Kidney (tissue), 14 donors: ENCODE measurements around the gene SLN. TPM values are rescaled to one million over a fixed set of nuclear protein-coding genes. Genes with fewer than 3 reads are reported as not detected.

ENCODE experiments used
- DNase-seq, 5 donors: peaks; one replicate each; pipeline ENCODE4 v3.0.0-alpha.2; 2013 to 2020
- FAIRE-seq: peaks from 2 replicates; lab custom pipeline; 2012; peaks lifted over from hg19 to GRCh38; lab: Jason Lieb, UNC
- H3K27ac ChIP-seq, 2 donors: one replicate each; pipeline ENCODE4 v1.7.0; 2013; ENCODE audit warnings: low read depth in 2 of 2, low read length in 2 of 2, inconsistent platforms in 1 of 2
- H3K27me3 ChIP-seq: one replicate; pipeline ENCODE4 v1.7.1; 2013; ENCODE audit warnings: low read length, inconsistent platforms; ENCODE audit not compliant: control insufficient read depth, insufficient read depth
- H3K36me3 ChIP-seq, 3 donors: one replicate each; pipeline versions ENCODE4 v1.7.0 to v1.7.1; 2013; ENCODE audit warnings: low read length in 3 of 3, control low read depth in 1 of 3, inconsistent platforms in 1 of 3; ENCODE audit not compliant: insufficient read depth in 3 of 3, control insufficient read depth in 2 of 3
- H3K4me1 ChIP-seq, 3 donors: one replicate each; pipeline versions ENCODE4 v1.7.0 to v1.7.1; 2013; ENCODE audit warnings: low read length in 3 of 3, inconsistent platforms in 1 of 3, low read depth in 1 of 3; ENCODE audit not compliant: control insufficient read depth in 2 of 3, insufficient read depth in 2 of 3
- H3K4me3 ChIP-seq, 3 donors: one replicate each; pipeline versions ENCODE4 v1.7.0 to v1.8.1; 2013; ENCODE audit warnings: low read length in 3 of 3, control low read depth in 1 of 3, inconsistent platforms in 1 of 3
- H3K9ac ChIP-seq, 3 donors: one replicate each; pipeline versions ENCODE4 v1.7.0 to v1.7.1; 2013; ENCODE audit warnings: low read length in 3 of 3, control low read depth in 1 of 3, inconsistent platforms in 1 of 3
- H3K9me3 ChIP-seq, 3 donors: one replicate each; pipeline versions ENCODE4 v1.7.0 to v1.7.1; 2013; ENCODE audit warnings: low read length in 3 of 3, control low read depth in 1 of 3, inconsistent platforms in 1 of 3; ENCODE audit not compliant: control insufficient read depth in 2 of 3, insufficient read depth in 1 of 3
- CTCF ChIP-seq: IDR thresholded peaks from 3 replicates; pipeline ENCODE4 v1.5.1; 2012; ENCODE audit warnings: mild to moderate bottlenecking, moderate library complexity, borderline replicate concordance; ENCODE audit not compliant: insufficient read depth; ENCODE audit errors: extremely low read depth
- intact Hi-C: fragments of 100-400 bp; cut with DNase I; formaldehyde crosslinking; loops from one replicate; pipeline ENCODE4 v1.11.1; 2022
- polyA plus RNA-seq: library from polyadenylated mRNA; stranded (reverse); fragments of 350-450 nt; fragmentation: Illumina TruSeq; extraction: RNeasy Lipid Tissue Mini Kit (QIAGEN cat#74804); gene quantifications from one replicate; pipeline ENCODE4 v1.2.3, GENCODE V29; 2014; ENCODE audit warnings: low read depth, low replicate concordance; ENCODE audit not compliant: insufficient read depth
- total RNA-seq: library from RNA; stranded (reverse); fragmentation: NEBNext Ultra II Directional; extraction: Animal tissue kit (Norgen Biotek cat#: 25700); gene quantifications from one replicate; pipeline ENCODE4 v1.2.1, GENCODE V29; 2021
- donor health status: control.
- donor health status: control.
- donor health status: control.
- donor health status: control.
- donor health status: control.
- donor health status: DM: yes; HTN: yes; CAD: no.
- donor health status: Normal renal cell carcinoma (clear cell type).

SLN gene
- total and polyA plus RNA-seq, 2 donors from 2014 or later, result not detected

DNA sequence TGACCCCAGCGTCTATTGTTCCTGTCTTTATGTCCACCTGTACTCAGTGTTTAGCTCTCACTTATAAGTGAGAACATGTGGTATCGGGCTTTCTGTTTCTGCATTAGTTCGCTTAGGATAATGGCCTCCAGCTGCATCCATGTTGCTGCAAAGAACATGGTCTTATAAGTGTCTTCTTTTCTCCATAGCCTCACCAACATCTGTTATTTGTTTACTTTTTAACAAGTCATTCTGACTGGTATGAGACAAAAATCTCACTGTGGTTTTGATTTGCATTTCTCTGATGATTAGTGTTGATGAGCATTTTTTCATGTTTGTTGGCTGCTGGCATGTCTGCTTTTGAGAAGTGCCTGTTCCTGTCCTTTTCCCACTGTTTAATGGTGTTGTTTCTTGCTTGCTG, 21.7 kb upstream of the SLN start:
- H3K27ac ChIP-seq, result no peak overlapping the region
- no peak for DNase-seq
- no peak overlapping the region for H3K9ac ChIP-seq
- H3K9me3 ChIP-seq, result no peaks in the 10 kb centered on the region
- TF ChIP-seq CTCF, result no peak
- H3K27me3 ChIP-seq, result no peaks in the 10 kb centered on the region
- no peaks in the 10 kb centered on the region for H3K36me3 ChIP-seq
- H3K4me1 ChIP-seq, result no peaks in the 10 kb centered on the region
- intact Hi-C loops, result no loop called here
- H3K4me3 ChIP-seq, result no peak overlapping the region
- FAIRE-seq, result no peak

DNA sequence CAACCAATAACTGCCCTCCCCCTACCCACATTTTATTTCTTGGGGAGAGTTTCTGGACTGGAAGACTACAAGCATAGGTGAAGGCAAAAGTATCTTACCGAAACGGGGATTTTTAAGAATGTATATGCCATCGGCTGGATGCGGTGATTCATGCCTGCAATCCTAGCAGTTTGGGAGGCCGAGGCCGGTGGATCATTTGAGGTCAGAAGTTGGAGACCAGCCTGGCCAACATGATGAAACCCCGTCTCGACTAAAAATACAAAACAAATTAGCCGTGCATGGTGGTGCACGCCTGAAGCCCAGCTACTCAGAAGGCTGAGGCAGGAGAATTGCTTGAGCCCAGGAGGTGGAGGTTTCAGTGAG, 20.8 kb upstream of the SLN start:
- intact Hi-C loops, result no loop called here
- H3K9me3 ChIP-seq, result no peaks in the 10 kb centered on the region
- DNase-seq (no peak), FAIRE-seq (no peak)
- no peak overlapping the region for H3K27ac ChIP-seq
- no peak overlapping the region for H3K4me3 ChIP-seq
- no peak for TF ChIP-seq CTCF
- no peaks in the 10 kb centered on the region for H3K27me3 ChIP-seq
- no peaks in the 10 kb centered on the region for H3K4me1 ChIP-seq
- no peak overlapping the region for H3K9ac ChIP-seq
- H3K36me3 ChIP-seq, result no peaks in the 10 kb centered on the region

GRCh38 chr11:107731941-107732688, 20.3 kb upstream of the SLN start:
- Histone ChIP-seq H3K9me3 (no peaks in the 10 kb centered on the region), H3K27ac (no peak overlapping the region), H3K4me3 (no peak overlapping the region), H3K4me1 (no peaks in the 10 kb centered on the region), H3K9ac (no peak overlapping the region), H3K27me3 (no peaks in the 10 kb centered on the region), H3K36me3 (no peaks in the 10 kb centered on the region)
- FAIRE-seq (no peak), DNase-seq (no peak)
- TF ChIP-seq CTCF, result no peak
- intact Hi-C loops, result no loop called here

GRCh38 chr11:107722662-107723061, 10.8 kb upstream of the SLN start:
- TF ChIP-seq CTCF, result no peak

More at GRCh38 chr11:107722662-107723061, 10.8 kb upstream of the SLN start:
- no peaks in the 10 kb centered on the region for H3K9me3 ChIP-seq
- DNase-seq (no peak), FAIRE-seq (no peak)
- no peaks in the 10 kb centered on the region for H3K27me3 ChIP-seq
- H3K4me3 ChIP-seq, result no peak overlapping the region
- no peaks in the 10 kb centered on the region for H3K36me3 ChIP-seq
- no peak overlapping the region for H3K27ac ChIP-seq
- H3K9ac ChIP-seq, result no peak overlapping the region
- no peaks in the 10 kb centered on the region for H3K4me1 ChIP-seq
- intact Hi-C loops, result no loop called here
